HL-60 (cell line): ENCODE measurements around the gene EIF4G3.

Source experiments
- DNase-seq, 2 experiments: peaks; one replicate each; pipeline ENCODE4 v3.0.0-alpha.2; 2010 to 2020; ENCODE audit warnings: low read depth in 1 of 2, low spot score in 1 of 2
- H3K27ac ChIP-seq: fragments of 250-450 bp; sonication (Bioruptor Pico); replicated peaks from 2 replicates; pipeline ENCODE4 v1.5.1; 2020; ENCODE audit warnings: mild to moderate bottlenecking, moderate library complexity
- H3K27me3 ChIP-seq: fragments of 250-450 bp; sonication (Bioruptor Pico); 2 replicates; pipeline ENCODE4 v1.5.1; 2021; ENCODE audit warnings: mild to moderate bottlenecking, moderate library complexity; ENCODE audit not compliant: insufficient read depth, poor library complexity, severe bottlenecking
- H3K4me3 ChIP-seq: replicated peaks from 2 replicates; pipeline ENCODE4 v1.5.1; 2011; ENCODE audit warnings: mild to moderate bottlenecking, control low read depth, low read length; ENCODE audit not compliant: insufficient read depth
- GABPA ChIP-seq: IDR thresholded peaks from 2 replicates; pipeline ENCODE4 v1.6.1; 2012; ENCODE audit warnings: low read depth
- POLR2AphosphoS5 ChIP-seq: IDR thresholded peaks from 2 replicates; pipeline ENCODE4 v1.6.1; 2012; ENCODE audit warnings: low read depth
- SPI1 ChIP-seq: IDR thresholded peaks from 2 replicates; pipeline ENCODE4 v1.6.1; 2012; ENCODE audit warnings: low read depth, mild to moderate bottlenecking, borderline replicate concordance
- TF ChIP-seq, protein P1 (sequence below): IDR thresholded peaks from 2 replicates; pipeline ENCODE4 v1.6.1; 2012; ENCODE audit warnings: low read depth; ENCODE audit not compliant: insufficient replicate concordance
- TF ChIP-seq, protein P2 (sequence below): IDR thresholded peaks from one replicate; pipeline ENCODE4 v1.5.1; 2011; ENCODE audit warnings: low read length, control low read depth, inconsistent platforms; ENCODE audit not compliant: insufficient read depth

Gene EIF4G3

DNA sequence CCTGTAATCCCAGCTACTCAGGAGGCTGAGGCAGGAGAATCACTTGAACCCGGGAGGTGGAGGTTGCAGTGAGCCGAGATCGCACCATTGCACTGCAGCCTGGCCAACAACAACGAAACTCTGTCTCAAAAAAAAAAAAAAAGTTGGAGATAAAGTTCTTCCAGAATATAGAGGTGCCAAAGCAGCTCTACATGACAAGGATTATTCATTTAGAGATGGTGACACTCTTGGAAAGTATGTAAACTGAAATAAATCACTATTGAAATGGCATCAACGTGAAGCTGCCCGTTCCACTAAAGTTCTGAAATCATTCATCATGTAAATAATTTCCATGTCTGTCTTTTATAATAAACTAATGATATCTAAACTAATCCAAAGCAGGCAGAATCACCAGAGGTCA lies 14.9 kb downstream of the EIF4G3 start:
- DNase-seq = no peak
- Histone ChIP-seq H3K4me3 (no peak overlapping the region), H3K27me3 (no peaks in the 10 kb centered on the region), H3K27ac (no peak overlapping the region)
- TF ChIP-seq GABPA (no peak), POLR2AphosphoS5 (no peak), SPI1 (no peak)
- TF ChIP-seq, protein P1, sequence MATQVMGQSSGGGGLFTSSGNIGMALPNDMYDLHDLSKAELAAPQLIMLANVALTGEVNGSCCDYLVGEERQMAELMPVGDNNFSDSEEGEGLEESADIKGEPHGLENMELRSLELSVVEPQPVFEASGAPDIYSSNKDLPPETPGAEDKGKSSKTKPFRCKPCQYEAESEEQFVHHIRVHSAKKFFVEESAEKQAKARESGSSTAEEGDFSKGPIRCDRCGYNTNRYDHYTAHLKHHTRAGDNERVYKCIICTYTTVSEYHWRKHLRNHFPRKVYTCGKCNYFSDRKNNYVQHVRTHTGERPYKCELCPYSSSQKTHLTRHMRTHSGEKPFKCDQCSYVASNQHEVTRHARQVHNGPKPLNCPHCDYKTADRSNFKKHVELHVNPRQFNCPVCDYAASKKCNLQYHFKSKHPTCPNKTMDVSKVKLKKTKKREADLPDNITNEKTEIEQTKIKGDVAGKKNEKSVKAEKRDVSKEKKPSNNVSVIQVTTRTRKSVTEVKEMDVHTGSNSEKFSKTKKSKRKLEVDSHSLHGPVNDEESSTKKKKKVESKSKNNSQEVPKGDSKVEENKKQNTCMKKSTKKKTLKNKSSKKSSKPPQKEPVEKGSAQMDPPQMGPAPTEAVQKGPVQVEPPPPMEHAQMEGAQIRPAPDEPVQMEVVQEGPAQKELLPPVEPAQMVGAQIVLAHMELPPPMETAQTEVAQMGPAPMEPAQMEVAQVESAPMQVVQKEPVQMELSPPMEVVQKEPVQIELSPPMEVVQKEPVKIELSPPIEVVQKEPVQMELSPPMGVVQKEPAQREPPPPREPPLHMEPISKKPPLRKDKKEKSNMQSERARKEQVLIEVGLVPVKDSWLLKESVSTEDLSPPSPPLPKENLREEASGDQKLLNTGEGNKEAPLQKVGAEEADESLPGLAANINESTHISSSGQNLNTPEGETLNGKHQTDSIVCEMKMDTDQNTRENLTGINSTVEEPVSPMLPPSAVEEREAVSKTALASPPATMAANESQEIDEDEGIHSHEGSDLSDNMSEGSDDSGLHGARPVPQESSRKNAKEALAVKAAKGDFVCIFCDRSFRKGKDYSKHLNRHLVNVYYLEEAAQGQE = no peak
- TF ChIP-seq, protein P2, sequence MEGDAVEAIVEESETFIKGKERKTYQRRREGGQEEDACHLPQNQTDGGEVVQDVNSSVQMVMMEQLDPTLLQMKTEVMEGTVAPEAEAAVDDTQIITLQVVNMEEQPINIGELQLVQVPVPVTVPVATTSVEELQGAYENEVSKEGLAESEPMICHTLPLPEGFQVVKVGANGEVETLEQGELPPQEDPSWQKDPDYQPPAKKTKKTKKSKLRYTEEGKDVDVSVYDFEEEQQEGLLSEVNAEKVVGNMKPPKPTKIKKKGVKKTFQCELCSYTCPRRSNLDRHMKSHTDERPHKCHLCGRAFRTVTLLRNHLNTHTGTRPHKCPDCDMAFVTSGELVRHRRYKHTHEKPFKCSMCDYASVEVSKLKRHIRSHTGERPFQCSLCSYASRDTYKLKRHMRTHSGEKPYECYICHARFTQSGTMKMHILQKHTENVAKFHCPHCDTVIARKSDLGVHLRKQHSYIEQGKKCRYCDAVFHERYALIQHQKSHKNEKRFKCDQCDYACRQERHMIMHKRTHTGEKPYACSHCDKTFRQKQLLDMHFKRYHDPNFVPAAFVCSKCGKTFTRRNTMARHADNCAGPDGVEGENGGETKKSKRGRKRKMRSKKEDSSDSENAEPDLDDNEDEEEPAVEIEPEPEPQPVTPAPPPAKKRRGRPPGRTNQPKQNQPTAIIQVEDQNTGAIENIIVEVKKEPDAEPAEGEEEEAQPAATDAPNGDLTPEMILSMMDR = no peak

DNA sequence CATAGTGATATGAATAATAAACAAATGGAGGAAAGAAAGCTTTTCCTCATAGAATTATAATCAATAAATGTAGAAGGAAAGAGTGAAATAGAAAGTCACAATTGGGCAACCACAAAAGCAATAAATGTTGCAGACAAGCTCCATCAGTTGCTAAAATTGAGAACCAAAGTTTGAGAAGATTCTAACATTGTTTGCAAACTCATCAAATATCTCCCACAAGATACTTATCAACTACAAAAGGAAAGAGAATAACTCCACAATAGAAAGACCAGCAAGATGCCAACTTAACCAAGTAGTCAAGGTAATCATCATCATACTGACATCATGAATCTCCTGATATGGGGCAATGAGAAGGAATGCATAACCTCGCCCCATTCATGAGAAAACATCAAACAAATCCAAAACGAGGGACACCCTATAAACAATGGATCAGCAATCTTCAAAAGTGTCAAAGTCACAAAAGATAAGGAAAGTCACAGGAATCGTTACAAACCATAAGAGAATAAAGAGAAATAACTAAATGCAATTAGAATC lies 16.4 kb downstream of the EIF4G3 start:
- TF ChIP-seq, protein P1 = no peak
- TF ChIP-seq GABPA (no peak), POLR2AphosphoS5 (no peak), SPI1 (no peak)
- TF ChIP-seq, protein P2 = no peak
- DNase-seq = no peak
- Histone ChIP-seq H3K27me3 (no peaks in the 10 kb centered on the region), H3K4me3 (no peak overlapping the region), H3K27ac (no peak overlapping the region)

DNA sequence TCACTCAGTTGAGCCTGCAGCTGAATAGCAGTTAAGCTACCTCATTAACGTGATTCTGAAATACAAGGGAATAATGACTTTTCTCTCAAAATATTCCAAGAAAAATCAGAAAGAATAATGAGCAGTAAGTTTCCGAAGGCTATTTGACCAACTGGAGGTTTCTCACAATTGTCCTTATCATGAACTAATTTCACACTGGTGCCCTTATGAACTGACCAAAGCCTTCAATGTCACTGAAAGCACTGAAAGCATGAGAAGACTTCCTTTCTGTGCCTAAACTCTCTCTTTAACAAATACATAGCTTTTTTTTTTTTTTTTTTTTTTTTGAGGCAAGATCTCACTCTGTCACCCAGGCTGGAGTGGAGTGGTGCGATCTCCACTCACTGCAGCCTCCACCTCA lies 18.8 kb downstream of the EIF4G3 start:
- H3K27ac ChIP-seq = no peak overlapping the region
- no peak for TF ChIP-seq SPI1
- TF ChIP-seq, protein P2 = no peak
- no peak for TF ChIP-seq POLR2AphosphoS5
- TF ChIP-seq GABPA = no peak
- TF ChIP-seq, protein P1 = no peak
- H3K27me3 ChIP-seq = no peaks in the 10 kb centered on the region
- no peak overlapping the region for H3K4me3 ChIP-seq
- DNase-seq = no peak
